K562 (cell line): ENCODE data around the gene DAD1. TPM values are rescaled to one million over a fixed set of nuclear protein-coding genes. Genes with fewer than 3 reads are reported as not detected.

Experiments used
- CBFA2T3 ChIP-seq: fragments of 450-650 bp; IDR thresholded peaks from 2 replicates; pipeline ENCODE4 v1.6.1; 2017
- CBX8 ChIP-seq: fragments of 200-600 bp; sonication (generic); IDR thresholded peaks from 2 replicates; pipeline ENCODE4 v1.6.1; 2012; ENCODE audit warnings: borderline replicate concordance, mixed run types, low read depth, mild to moderate bottlenecking, moderate library complexity, mixed read lengths, low read length, control low read depth, inconsistent platforms; ENCODE audit not compliant: poor library complexity, severe bottlenecking; ENCODE audit errors: extremely low read depth
- E2F5 ChIP-seq: sonication (generic); formaldehyde crosslinking; IDR thresholded peaks from 2 replicates; pipeline ENCODE4 v1.8.0; 2022; ENCODE audit warnings: mild to moderate bottlenecking, missing genetic modification reagents
- ESRRA ChIP-seq: fragments of 450-650 bp; IDR thresholded peaks from 2 replicates; pipeline ENCODE4 v1.6.1; 2014; ENCODE audit warnings: low read depth, mild to moderate bottlenecking, moderate library complexity, borderline replicate concordance
- ETV6 ChIP-seq, 3 experiments: fragments of 150-350 bp in 1 of 3; sonication (generic) in 1 of 3; formaldehyde crosslinking in 1 of 3; IDR thresholded peaks; 2 replicates each; pipeline versions ENCODE4 v1.6.1 to v1.8.0; 2014 to 2022; ENCODE audit warnings: borderline replicate concordance in 2 of 3, low read depth in 2 of 3, antibody characterized with exemption in 1 of 3, low read length in 1 of 3, mild to moderate bottlenecking in 1 of 3, missing genetic modification reagents in 1 of 3
- HES1 ChIP-seq: fragments of 450-650 bp; IDR thresholded peaks from 2 replicates; pipeline ENCODE4 v1.6.1; 2016; ENCODE audit warnings: low read depth, mild to moderate bottlenecking, moderate library complexity
- HOXB6 ChIP-seq: fragments of 250-450 bp; sonication (Bioruptor Pico); IDR thresholded peaks from 2 replicates; pipeline ENCODE4 v1.5.1; 2022; ENCODE audit warnings: mild to moderate bottlenecking, borderline replicate concordance
- MBD1 ChIP-seq: fragments of 250-450 bp; sonication (Bioruptor Pico); IDR thresholded peaks from 2 replicates; pipeline ENCODE4 v1.8.0; 2022; ENCODE audit warnings: inconsistent platforms
- NR3C1 ChIP-seq: sonication (generic); formaldehyde crosslinking; IDR thresholded peaks from 2 replicates; pipeline ENCODE4 v1.8.1; 2022; ENCODE audit warnings: missing genetic modification reagents
- TRIM28 ChIP-seq: fragments of 450-650 bp; IDR thresholded peaks from 2 replicates; pipeline ENCODE4 v1.6.1; 2017
- YY1 ChIP-seq, 3 experiments: IDR thresholded peaks; 2 replicates each; pipeline ENCODE4 v1.6.1; 2011; ENCODE audit warnings: low read length in 2 of 3, mild to moderate bottlenecking in 2 of 3, moderate library complexity in 2 of 3, borderline replicate concordance in 1 of 3, control low read depth in 1 of 3, low read depth in 1 of 3; ENCODE audit not compliant: insufficient read depth in 3 of 3, insufficient replicate concordance in 2 of 3, control insufficient read depth in 1 of 3, insufficient read length in 1 of 3; ENCODE audit errors: extremely low read depth in 1 of 3
- ZFP30 ChIP-seq: fragments of 250-450 bp; sonication (Bioruptor Pico); IDR thresholded peaks from 2 replicates; pipeline ENCODE4 v1.8.0; 2022; ENCODE audit warnings: moderate library complexity, mild to moderate bottlenecking, inconsistent platforms, borderline replicate concordance
- ZNF12 ChIP-seq: sonication (generic); formaldehyde crosslinking; IDR thresholded peaks from 2 replicates; pipeline ENCODE4 v1.4.0; 2020; ENCODE audit warnings: mild to moderate bottlenecking, missing genetic modification reagents
- ZNF263 ChIP-seq: sonication (generic); formaldehyde crosslinking; IDR thresholded peaks from 2 replicates; pipeline ENCODE4 v1.8.0; 2022; ENCODE audit warnings: mild to moderate bottlenecking, missing genetic modification reagents, borderline replicate concordance
- ZNF583 ChIP-seq: fragments of 250-450 bp; sonication (Bioruptor Pico); IDR thresholded peaks from 2 replicates; pipeline ENCODE4 v1.4.0; 2020
- ZSCAN29 ChIP-seq: fragments of 450-650 bp; IDR thresholded peaks from 2 replicates; pipeline ENCODE4 v1.6.1; 2017
- polyA plus RNA-seq, 8 experiments: library from polyadenylated mRNA; depleted of rRNA in 4 of 8; stranded (reverse) in 5 of 8; unstranded in 3 of 8; fragments of >200 nt; fragmentation: Nextera tagmentation in 2 of 8; fragmentation: Illumina TruSeq in 1 of 8; extraction: Ambion mirVana in 2 of 8; extraction: Trizol in 1 of 8; gene quantifications; 2 replicates each; pipeline versions ENCODE4 v1.2.1 to v1.2.3, GENCODE V29; 2011 to 2014; ENCODE audit warnings: inconsistent platforms in 1 of 8, missing spikeins in 1 of 8
- total RNA-seq, 7 experiments: library from RNA; depleted of rRNA in 6 of 7; stranded (reverse); fragments of >200 nt in 6 of 7; fragmentation: Illumina TruSeq in 2 of 7; extraction: Trizol in 2 of 7; gene quantifications; 2 replicates each; pipeline versions ENCODE4 v1.2.1 to v1.2.3, GENCODE V29; 2011 to 2021; ENCODE audit warnings: low replicate concordance in 1 of 7
- TF ChIP-seq, protein P1 (sequence below): fragments of 450-650 bp; formaldehyde crosslinking; IDR thresholded peaks from 2 replicates; pipeline ENCODE4 v1.4.0; 2020; ENCODE audit warnings: mild to moderate bottlenecking, mixed read lengths
- TF ChIP-seq, protein P2 (sequence below): sonication (generic); formaldehyde crosslinking; IDR thresholded peaks from 2 replicates; pipeline ENCODE4 v1.8.0; 2022; ENCODE audit warnings: missing genetic modification reagents, mild to moderate bottlenecking, borderline replicate concordance
- TF ChIP-seq, protein P3 (sequence below): fragments of 200-800 bp; sonication (Bioruptor generic); IDR thresholded peaks from 2 replicates; pipeline ENCODE4 v1.6.1; 2017; ENCODE audit warnings: missing genetic modification characterization, missing compliant biosample characterization

Gene DAD1
- total and polyA plus RNA-seq, 9 of the 15 experiments (the other 6 are each of a cell fraction or from before 2014, with no cell fraction given): 104 to 617 (median 222) TPM

GRCh38 chr14:22556990-22557623, 31.9 kb downstream of the DAD1 start (continued):
- TF ChIP-seq CBX8 (no peak), CBFA2T3 (no peak), TRIM28 (no peak), NR3C1 (CRISPR knock-in tag) (no peak), ZNF12 (CRISPR knock-in tag) (no peak), MBD1 (no peak), HOXB6 (CRISPR knock-in tag) (no peak), ZNF263 (CRISPR knock-in tag) (no peak), ZSCAN29 (no peak), ZFP30 (CRISPR knock-in tag) (no peak), ETV6 (IDR thresholded peaks at IDR 0.05; ENCODE audit: borderline replicate concordance in 1 of 2, low read depth in 2 of 2, low read length in 1 of 2) (no peak), ETV6 (CRISPR knock-in tag; IDR thresholded peaks at IDR 0.05; ENCODE audit: borderline replicate concordance) (no peak), HES1 (no peak), ESRRA (no peak), E2F5 (CRISPR knock-in tag) (no peak), YY1 (IDR thresholded peaks at IDR 0.05; ENCODE audit: borderline replicate concordance in 1 of 3, control insufficient read depth in 1 of 3, extremely low read depth in 1 of 3, insufficient read depth in 3 of 3, insufficient read length in 1 of 3, insufficient replicate concordance in 2 of 3, low read depth in 1 of 3, low read length in 2 of 3) (peak in 2 of 3 experiments; percentile 5 to 40), ZNF583 (CRISPR knock-in tag) (no peak)
- TF ChIP-seq, protein P1, sequence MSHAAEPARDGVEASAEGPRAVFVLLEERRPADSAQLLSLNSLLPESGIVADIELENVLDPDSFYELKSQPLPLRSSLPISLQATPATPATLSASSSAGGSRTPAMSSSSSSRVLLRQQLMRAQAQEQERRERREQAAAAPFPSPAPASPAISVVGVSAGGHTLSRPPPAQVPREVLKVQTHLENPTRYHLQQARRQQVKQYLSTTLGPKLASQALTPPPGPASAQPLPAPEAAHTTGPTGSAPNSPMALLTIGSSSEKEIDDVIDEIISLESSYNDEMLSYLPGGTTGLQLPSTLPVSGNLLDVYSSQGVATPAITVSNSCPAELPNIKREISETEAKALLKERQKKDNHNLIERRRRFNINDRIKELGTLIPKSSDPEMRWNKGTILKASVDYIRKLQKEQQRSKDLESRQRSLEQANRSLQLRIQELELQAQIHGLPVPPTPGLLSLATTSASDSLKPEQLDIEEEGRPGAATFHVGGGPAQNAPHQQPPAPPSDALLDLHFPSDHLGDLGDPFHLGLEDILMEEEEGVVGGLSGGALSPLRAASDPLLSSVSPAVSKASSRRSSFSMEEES (CRISPR knock-in tag): no peak
- TF ChIP-seq, protein P2, sequence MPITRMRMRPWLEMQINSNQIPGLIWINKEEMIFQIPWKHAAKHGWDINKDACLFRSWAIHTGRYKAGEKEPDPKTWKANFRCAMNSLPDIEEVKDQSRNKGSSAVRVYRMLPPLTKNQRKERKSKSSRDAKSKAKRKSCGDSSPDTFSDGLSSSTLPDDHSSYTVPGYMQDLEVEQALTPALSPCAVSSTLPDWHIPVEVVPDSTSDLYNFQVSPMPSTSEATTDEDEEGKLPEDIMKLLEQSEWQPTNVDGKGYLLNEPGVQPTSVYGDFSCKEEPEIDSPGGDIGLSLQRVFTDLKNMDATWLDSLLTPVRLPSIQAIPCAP: no peak
- TF ChIP-seq, protein P3, sequence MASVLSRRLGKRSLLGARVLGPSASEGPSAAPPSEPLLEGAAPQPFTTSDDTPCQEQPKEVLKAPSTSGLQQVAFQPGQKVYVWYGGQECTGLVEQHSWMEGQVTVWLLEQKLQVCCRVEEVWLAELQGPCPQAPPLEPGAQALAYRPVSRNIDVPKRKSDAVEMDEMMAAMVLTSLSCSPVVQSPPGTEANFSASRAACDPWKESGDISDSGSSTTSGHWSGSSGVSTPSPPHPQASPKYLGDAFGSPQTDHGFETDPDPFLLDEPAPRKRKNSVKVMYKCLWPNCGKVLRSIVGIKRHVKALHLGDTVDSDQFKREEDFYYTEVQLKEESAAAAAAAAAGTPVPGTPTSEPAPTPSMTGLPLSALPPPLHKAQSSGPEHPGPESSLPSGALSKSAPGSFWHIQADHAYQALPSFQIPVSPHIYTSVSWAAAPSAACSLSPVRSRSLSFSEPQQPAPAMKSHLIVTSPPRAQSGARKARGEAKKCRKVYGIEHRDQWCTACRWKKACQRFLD (CRISPR knock-in tag): no peak
